ENCODE data around the gene NEURL1. TPM values are rescaled to one million over a fixed set of nuclear protein-coding genes. Genes with fewer than 3 reads are reported as not detected.

The NEURL1 gene
- 1.2 TPM for total RNA-seq

- DNase-seq (ENCODE audit: low spot score) = no peak
Observed at GRCh38 chr10:103493362-103493915, at the start of gene NEURL1. Gene NEURL1, plus strand, starts transcription at chr10:103493705. Its CDS starts 683 bp downstream, at chr10:103494388.

- DNase-seq (ENCODE audit: low spot score) = no peak
Observed at GRCh38 chr10:103444478-103444877, 49.0 kb upstream of the NEURL1 start.

DNA sequence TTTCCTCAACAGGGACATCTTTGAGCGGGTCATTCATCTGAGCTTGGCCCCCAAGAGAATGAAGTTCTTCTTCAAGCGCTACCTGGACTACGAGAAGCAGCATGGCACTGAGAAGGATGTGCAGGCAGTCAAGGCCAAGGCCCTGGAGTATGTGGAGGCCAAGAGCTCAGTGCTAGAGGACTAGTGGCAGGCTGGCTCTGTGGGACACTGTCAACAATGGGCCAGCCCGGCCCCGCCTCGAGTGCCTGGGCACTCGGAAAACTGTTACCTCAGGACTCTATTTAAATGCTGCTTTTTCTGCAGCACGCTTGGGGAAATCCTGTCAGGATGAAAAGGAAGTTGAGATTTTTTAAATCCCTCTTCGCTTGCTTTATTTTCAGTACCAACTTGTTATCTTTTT, 48.1 kb upstream of the NEURL1 start:
- DNase-seq (ENCODE audit: low spot score) = no peak

GRCh38 chr10:103445767-103446567, 47.5 kb upstream of the NEURL1 start:
- DNase-seq (ENCODE audit: low spot score) = peak; percentile 77

DNA sequence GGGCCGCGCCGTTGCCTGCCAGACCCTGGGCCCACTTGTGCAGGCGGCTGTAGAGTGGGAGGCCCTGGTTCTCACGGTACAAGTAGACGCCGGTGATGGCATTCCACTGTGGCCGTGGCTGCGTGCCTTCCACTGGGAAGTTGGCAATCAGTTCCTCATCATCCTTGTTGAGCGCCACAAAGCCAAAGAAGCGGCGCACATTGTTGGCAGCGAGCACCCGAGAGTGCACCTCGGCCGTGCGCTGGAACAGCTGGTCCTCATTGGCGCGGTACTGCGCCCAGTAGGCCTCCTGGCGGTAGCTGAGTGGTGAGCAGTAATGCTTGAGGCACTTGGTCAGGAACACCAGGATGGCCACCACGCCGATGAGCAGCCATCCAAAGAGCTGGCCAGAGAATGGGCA, 46.3 kb upstream of the NEURL1 start:
- DNase-seq (ENCODE audit: low spot score) = no peak

DNA sequence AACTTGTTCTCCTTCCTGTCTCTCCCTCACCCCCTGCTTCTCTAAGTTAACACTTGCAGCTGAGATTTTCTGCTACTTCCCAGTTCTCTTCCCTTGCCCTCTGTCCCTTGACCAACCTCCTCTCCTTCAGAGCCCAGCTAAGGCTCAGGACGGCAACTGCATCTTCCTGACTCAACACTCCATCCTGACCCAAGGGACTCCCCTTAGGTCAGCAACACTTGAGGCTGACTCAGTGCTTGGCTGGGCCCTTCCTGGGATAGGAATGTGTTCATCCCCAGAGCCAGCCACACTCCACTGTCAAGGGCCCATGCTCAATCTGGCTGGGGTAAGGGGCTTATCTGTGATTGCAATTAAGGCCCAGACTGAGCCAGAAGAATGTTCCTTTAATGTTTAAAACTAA, 44.8 kb upstream of the NEURL1 start:
- DNase-seq (ENCODE audit: low spot score) = no peak

- no peak for DNase-seq (ENCODE audit: low spot score)
Observed at GRCh38 chr10:103449208-103450144, 44.0 kb upstream of the NEURL1 start.

GRCh38 chr10:103450201-103450695, 43.3 kb upstream of the NEURL1 start:
- no peak for DNase-seq (ENCODE audit: low spot score)

DNA sequence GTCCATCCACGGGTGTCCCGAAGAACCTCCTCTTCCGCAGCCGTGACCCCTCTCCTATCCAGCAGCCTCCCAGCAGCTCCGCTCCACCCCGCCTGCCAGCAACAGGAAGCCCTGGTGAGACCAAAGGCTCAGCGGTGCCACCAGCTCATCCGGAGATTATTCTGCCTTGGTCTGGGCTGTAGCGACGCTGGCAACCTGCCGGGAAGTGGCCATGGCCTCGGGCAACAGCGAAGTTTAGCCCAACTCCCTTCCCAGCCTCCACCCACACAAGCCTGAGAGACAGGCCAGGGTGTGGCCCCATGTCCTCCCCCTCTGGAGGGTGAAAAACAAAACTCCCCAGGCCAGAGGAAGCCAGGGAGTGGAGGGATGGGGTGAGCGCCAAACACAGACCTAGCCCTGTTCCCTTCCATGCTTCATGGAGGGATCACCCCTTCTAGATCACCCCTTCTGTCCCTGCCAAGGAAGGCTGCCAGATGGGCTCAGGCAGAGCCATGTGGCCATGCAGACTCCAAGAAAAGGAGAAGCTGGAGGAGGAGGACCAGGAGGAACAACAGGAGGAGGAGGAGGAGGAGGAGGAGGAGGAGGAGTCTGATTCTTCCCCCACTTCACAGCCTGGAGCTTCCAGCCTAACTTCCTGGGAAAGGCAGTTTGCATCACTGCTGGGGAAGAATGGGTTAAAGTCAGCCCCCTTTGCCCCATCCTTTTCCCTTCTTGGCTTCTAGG, 42.3 kb upstream of the NEURL1 start:
- peak; percentile 82 for DNase-seq (ENCODE audit: low spot score)

- DNase-seq (ENCODE audit: low spot score) = peak; percentile 81
Observed at GRCh38 chr10:103451831-103452505, 41.5 kb upstream of the NEURL1 start, which contains the start of gene CALHM2. Gene CALHM2, minus strand, starts transcription at chr10:103452370. Its CDS starts 2,429 bp downstream, at chr10:103449941.

DNA sequence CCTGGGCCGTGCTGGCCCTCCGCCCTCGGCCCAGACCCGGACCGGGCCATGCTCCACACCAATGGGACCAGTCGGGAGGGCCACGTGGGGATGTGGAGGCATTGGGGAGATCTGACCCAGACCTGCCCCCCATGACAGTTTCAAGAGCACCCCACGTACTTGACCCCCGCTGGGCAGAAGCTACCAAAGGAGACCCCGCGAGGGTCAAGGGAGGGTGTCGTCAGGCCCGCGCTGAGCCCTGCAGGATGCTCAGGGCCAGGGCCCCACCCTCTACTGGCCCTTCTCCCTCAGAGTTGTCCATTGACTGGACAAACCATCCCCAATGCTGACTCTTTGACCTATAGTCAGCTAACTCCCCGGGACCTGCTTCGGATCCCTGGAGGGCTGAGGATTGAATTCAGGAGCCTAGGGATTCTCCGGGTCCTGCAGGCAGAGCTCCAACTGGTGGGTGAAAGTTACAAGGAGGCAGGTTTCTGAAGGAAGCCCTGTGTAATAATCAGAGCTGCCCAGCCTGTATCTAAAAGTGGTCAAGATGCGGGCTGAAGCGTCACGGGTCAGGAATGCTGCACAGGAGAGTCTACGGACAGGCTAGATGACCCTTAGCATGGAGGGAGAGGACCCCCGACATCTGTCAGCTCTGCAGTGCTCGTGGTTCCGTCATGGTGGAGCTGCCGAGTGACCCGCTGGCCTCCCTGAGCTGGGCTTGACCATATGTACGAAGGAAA, 40.8 kb upstream of the NEURL1 start:
- DNase-seq (ENCODE audit: low spot score) = no peak

DNA sequence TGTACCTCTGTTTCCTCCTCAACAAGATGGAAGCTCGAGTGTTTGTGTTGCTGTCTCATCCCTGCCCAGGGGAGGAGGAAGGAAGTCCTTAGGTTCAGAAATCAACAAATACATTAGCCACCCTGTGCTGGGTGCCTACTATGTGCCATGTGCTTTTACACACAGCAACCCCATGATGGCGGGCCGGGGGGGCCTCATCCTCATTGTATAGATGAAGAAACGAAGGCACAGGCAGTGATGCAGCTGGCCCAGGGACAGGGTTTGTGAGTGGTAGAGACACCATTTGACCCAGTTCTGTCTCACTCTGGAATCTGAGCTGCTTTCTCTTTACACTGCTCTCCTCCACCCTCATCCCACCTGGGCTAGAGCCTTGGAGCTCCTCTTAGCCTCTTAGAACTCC, 39.5 kb upstream of the NEURL1 start:
- no peak for DNase-seq (ENCODE audit: low spot score)

- DNase-seq (ENCODE audit: low spot score) = no peak
Observed at GRCh38 chr10:103455235-103455634, 38.3 kb upstream of the NEURL1 start.

DNA sequence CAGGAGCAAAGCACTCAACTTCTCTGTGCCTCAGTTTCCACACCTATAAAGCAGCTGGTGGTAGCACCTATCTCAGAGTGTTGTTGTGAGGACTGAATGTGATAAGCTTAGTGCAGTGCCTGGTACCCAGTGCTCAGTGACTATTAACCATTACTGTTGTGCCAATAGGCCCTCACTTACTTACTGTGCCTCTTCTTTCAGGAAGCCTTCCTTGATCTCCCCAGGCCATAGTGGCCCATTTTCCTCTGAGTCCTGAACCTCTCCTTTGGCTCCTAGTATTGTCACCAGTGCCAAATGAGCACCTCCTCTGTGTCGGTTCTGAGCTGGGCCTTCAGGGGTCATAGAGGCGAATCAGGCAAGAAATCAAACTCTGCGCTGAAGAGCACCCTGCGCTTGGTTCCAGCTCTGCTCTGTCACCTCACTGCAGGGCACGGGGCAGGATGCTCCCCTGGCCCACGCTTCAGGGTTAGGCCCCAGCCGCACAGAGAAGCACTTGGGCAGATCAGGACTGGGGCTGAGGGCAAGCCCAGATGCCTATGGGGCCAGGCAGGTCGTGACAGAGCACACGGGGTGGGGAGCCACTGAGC, 37.3 kb upstream of the NEURL1 start:
- no peak for DNase-seq (ENCODE audit: low spot score)

DNA sequence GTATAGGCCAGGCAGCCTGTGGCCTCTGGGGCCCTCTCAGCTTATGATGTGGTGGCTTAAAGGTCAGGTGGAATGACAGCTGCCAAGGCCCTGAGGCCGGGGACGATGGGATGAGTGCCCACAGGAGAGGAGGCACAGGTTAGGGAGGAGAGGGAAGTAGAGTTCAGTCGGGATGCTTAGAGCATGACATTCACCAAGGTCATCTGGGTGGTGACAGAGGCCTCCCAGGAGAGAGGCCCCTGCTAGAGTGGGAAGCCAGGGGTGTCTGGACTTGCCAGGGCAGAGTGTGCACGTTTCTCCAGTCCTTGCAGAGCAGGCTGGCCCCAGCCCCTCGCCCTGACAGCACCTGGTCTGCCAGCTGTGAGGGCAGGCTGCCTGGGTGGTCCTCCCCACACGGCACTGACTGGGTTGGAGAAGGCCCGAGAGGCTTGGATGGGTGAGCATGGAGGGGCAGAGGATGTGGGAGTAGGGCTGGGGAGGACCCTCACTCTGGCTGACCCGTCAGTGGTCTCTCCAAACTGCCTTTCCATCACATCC, 36.3 kb upstream of the NEURL1 start:
- no peak for DNase-seq (ENCODE audit: low spot score)

DNA sequence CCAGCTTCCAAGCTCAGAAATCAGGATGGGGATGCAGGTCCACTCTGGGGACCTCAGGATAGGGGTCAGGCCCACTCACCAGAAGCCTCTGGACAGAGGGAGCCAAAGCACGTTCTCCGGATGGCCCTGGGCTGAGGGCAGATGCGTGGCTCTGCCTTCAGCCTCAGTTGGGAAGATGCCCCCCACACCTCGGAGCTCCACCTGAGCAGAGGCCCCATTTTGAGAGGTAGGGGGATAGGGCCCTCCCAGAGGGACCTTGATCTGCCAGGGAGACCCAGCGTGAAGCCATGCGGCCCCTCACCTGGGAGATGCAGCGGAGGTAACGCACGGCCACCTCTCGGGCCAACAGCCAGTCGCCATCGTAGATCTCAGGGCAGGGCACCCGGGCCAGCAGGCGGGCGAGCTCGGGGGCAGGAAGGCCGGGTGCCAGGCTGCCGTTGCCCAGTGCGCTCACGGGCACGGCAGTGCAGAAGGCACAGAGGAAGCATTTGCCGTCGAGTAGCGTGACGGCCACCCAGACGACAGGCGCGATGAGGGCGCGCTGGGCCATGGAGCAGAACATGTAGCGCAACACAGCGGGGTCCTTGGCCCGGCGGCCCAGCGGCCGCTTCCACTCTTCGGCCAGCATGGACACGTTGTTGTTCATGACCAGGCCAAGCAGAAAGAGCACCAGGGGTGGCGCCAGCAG, 35.5 kb upstream of the NEURL1 start:
- DNase-seq (ENCODE audit: low spot score) = no peak

DNA sequence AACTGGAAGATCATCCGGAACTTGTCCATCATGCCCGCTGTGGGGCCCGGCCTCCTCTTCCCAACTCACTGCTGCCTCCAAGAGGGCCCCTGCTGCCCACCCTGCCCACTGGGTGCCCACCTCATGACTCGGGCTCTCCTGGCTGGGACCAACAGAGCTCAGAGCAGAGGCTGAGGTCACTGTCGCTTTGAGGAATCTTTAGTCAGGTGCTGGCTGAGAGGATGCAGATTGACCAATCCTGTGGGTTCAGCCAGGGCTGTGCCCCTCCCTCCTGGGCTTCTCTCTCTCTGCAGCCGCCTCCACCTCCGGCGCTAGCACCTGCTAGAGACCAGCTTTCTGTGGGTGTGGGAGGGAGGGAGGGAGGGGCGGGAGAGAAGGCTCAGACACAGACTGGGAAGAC, 34.8 kb upstream of the NEURL1 start, which contains the start of gene CALHM1:
TSS of gene CALHM1 (minus strand) at position 181 of the 400 bp plus-strand sequence. CDS start at position 32, 149 bp downstream.
- DNase-seq (ENCODE audit: low spot score) = no peak

- DNase-seq (ENCODE audit: low spot score) = no peak
Observed at GRCh38 chr10:103459615-103460014, 33.9 kb upstream of the NEURL1 start.

- no peak for DNase-seq (ENCODE audit: low spot score)
Observed at GRCh38 chr10:103463499-103463898, 30.0 kb upstream of the NEURL1 start.

All from ureter (tissue), 1 donor.